Tibial nerve (tissue), 4 donors: ENCODE results near the gene ELAVL4. TPM values are rescaled to one million over a fixed set of nuclear protein-coding genes. Genes with fewer than 3 reads are reported as not detected.

ENCODE experiments used
- DNase-seq, 2 donors: peaks; one replicate each; pipeline ENCODE4 v3.0.0-alpha.2; 2019; ENCODE audit warnings: low spot score in 2 of 2
- H3K27ac ChIP-seq, 4 donors: fragments of 200-600 bp; sonication (generic) in 3 of 4; one replicate each; pipeline ENCODE4 v1.5.1; 2017 to 2019; ENCODE audit warnings: mild to moderate bottlenecking in 1 of 4
- H3K27me3 ChIP-seq, 2 donors: fragments of 200-600 bp; sonication (generic) in 1 of 2; one replicate each; pipeline versions ENCODE4 v1.5.1 to v1.6.0; 2017 to 2019
- H3K36me3 ChIP-seq, 3 donors: fragments of 200-600 bp; sonication (generic); one replicate each; pipeline ENCODE4 v1.5.1; 2018 to 2019
- H3K4me1 ChIP-seq, 4 donors: fragments of 200-600 bp; sonication (generic) in 3 of 4; one replicate each; pipeline ENCODE4 v1.5.1; 2017 to 2019
- H3K4me3 ChIP-seq, 4 donors: fragments of 200-600 bp; sonication (generic) in 3 of 4; one replicate each; pipeline ENCODE4 v1.5.1; 2017 to 2019; ENCODE audit warnings: mild to moderate bottlenecking in 1 of 4, moderate library complexity in 1 of 4
- H3K9me3 ChIP-seq, 4 donors: fragments of 200-600 bp; sonication (generic) in 3 of 4; one replicate each; pipeline ENCODE4 v1.5.1; 2017 to 2019
- CTCF ChIP-seq, 5 experiments: fragments of 200-600 bp in 3 of 5; fragments of 450-650 bp in 2 of 5; sonication (generic) in 3 of 5; IDR thresholded peaks; one replicate each; pipeline ENCODE4 v1.5.1; 2016 to 2019; ENCODE audit warnings: antibody characterized with exemption in 5 of 5, mild to moderate bottlenecking in 3 of 5, moderate library complexity in 2 of 5
- EP300 ChIP-seq, 2 donors: sonication (generic); formaldehyde crosslinking; IDR thresholded peaks; one replicate each; pipeline ENCODE4 v1.6.1; 2017; ENCODE audit warnings: antibody characterized with exemption in 2 of 2, mild to moderate bottlenecking in 1 of 2
- POLR2A ChIP-seq, 2 donors: fragments of 450-650 bp; IDR thresholded peaks; one replicate each; pipeline ENCODE4 v1.6.1; 2017; ENCODE audit warnings: antibody characterized with exemption in 2 of 2, mild to moderate bottlenecking in 2 of 2, moderate library complexity in 2 of 2
- WGBS, 2 donors: methylation state at CpG; one replicate each; pipeline ENCODE4 v1.1.5; 2018; 5-methylcytosine and 5-hydroxymethylcytosine counted together
- total RNA-seq, 4 donors: library from RNA; depleted of rRNA; stranded (reverse); fragments of >200 nt; gene quantifications; one replicate each; pipeline ENCODE4 v1.1.0, GENCODE V29; 2016

The ELAVL4 gene
- total RNA-seq, 4 donors from 2014 or later = not detected

DNA sequence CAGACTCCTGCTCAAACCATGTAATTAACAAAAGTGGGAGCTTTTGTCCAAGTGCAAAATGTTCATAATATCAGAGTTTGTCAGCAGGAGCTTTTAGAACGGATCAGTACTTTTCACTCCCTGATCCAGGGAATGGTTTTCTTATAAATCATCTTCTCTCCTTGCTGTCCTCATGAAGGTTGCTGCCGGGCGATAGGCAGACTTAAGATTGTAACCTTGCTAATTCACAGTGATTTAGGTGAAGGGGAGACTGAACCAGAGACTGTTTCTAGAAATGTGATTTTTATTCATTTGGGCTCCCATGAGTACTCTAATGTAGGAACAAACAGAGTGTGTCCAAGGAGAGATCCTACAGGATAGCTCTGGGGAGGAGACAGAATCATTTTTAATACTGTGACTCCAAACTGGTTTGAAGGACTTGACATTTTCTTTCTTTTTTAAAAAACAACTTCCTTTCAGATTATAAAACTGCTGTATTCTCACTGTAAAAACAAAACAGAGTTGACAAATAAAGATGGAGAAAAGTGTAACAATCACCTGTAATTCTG lies 23.7 kb downstream of the ELAVL4 start:
- Histone ChIP-seq H3K4me3 (no peak overlapping the region), H3K4me1 (no peaks in the 10 kb centered on the region), H3K27ac (no peak overlapping the region), H3K36me3 (no peaks in the 10 kb centered on the region), H3K9me3 (no peaks in the 10 kb centered on the region), H3K27me3 (no peaks in the 10 kb centered on the region)
- no peak for DNase-seq
- TF ChIP-seq EP300 (IDR thresholded peaks at IDR 0.05) (no peak), POLR2A (IDR thresholded peaks at IDR 0.05) (no peak), CTCF (IDR thresholded peaks at IDR 0.05) (no peak)
- 66 to 69% methylated on average over 3 of the region's 3 CpGs for WGBS, 2 donors

DNA sequence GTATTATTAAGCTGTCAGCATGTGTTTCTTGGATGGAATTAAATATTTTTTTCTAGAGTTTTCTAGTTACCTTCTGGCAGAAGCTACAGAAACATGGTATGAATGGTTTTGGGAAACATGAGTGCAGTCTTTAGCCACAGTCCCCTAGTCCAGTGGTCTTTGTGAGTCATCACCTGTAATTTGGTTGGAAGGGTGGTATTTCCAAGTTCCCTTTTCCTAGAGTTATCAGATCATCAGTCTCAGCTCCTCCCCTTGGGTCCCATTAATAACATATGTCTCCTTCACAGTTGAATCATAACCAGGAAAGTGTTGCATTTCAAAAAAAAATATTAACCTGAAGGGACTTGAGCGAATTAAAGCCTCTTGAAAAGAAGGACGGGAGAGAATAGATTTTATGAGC lies 27.0 kb downstream of the ELAVL4 start:
- no peak for TF ChIP-seq CTCF (IDR thresholded peaks at IDR 0.05)
- TF ChIP-seq EP300 (IDR thresholded peaks at IDR 0.05) = no peak
- TF ChIP-seq POLR2A (IDR thresholded peaks at IDR 0.05) = no peak
- Histone ChIP-seq H3K27me3 (no peaks in the 10 kb centered on the region), H3K36me3 (no peaks in the 10 kb centered on the region), H3K4me3 (no peak overlapping the region), H3K4me1 (no peaks in the 10 kb centered on the region), H3K9me3 (no peaks in the 10 kb centered on the region), H3K27ac (no peak overlapping the region)
- 50 to 64% methylated on average over 2 of the region's 2 CpGs for WGBS, 2 donors
- DNase-seq = no peak

- H3K4me3 ChIP-seq = no peak overlapping the region
- DNase-seq = no peak
- H3K27ac ChIP-seq = no peak overlapping the region
- H3K4me1 ChIP-seq = no peaks in the 10 kb centered on the region
- no peaks in the 10 kb centered on the region for H3K27me3 ChIP-seq
- 58 to 63% methylated on average over 10 of the region's 10 CpGs for WGBS, 2 donors
- TF ChIP-seq POLR2A (IDR thresholded peaks at IDR 0.05) (no peak), EP300 (IDR thresholded peaks at IDR 0.05) (no peak), CTCF (IDR thresholded peaks at IDR 0.05) (no peak)
- H3K36me3 ChIP-seq = no peaks in the 10 kb centered on the region
- peaks cover 0 to 3% (median 0%) of the 10 kb centered on the region in 4 donors for H3K9me3 ChIP-seq
Observed at GRCh38 chr1:50139339-50140181, 30.8 kb downstream of the ELAVL4 start.

DNA sequence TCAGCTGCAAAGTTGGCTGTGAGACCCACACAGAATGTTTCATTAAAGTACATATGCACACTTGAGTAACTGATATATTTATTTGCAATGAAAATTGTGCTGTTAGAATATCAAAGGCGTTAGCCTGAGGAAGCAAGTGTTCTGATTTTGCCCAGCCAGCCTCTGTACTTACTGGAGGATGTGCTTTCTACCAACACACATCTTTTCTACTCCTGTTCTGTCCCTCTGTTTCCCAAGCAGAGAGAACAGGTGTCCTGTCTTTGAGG lies 31.4 kb downstream of the ELAVL4 start:
- TF ChIP-seq EP300 (IDR thresholded peaks at IDR 0.05) (no peak), POLR2A (IDR thresholded peaks at IDR 0.05) (no peak), CTCF (IDR thresholded peaks at IDR 0.05) (no peak)

GRCh38 chr1:50147191-50147850 lies 38.6 kb downstream of the ELAVL4 start:
- no peaks in the 10 kb centered on the region for H3K36me3 ChIP-seq
- H3K4me3 ChIP-seq = no peak overlapping the region
- no peaks in the 10 kb centered on the region for H3K4me1 ChIP-seq
- H3K27me3 ChIP-seq = no peaks in the 10 kb centered on the region
- no peak overlapping the region for H3K27ac ChIP-seq
- H3K9me3 ChIP-seq = no peaks in the 10 kb centered on the region
- no peak for TF ChIP-seq CTCF (IDR thresholded peaks at IDR 0.05)
- 57 to 61% methylated on average over 4 of the region's 4 CpGs for WGBS, 2 donors
- no peak for DNase-seq

More for the DNA sequence above, 31.4 kb downstream of the ELAVL4 start:
- 56 to 63% methylated on average over 1 of the region's 1 CpG for WGBS, 2 donors
- no peaks in the 10 kb centered on the region for H3K36me3 ChIP-seq
- peaks cover 0 to 3% (median 0%) of the 10 kb centered on the region in 4 donors for H3K9me3 ChIP-seq
- H3K27me3 ChIP-seq = no peaks in the 10 kb centered on the region
- no peak overlapping the region for H3K4me3 ChIP-seq
- no peak overlapping the region for H3K27ac ChIP-seq
- no peak for DNase-seq
- H3K4me1 ChIP-seq = no peaks in the 10 kb centered on the region
